ENCODE data around the gene CLPTM1L.

Gene CLPTM1L

GRCh38 chr5:1315709-1316587 lies 29.0 kb downstream of the CLPTM1L start:
- no peak overlapping the region for H3K4me3 ChIP-seq (ENCODE audit: low read depth in 1 of 2, low read length in 1 of 2)
- no peak for TF ChIP-seq CTCF (IDR thresholded peaks at IDR 0.05)
- H3K4me1 ChIP-seq (ENCODE audit: control insufficient read depth in 1 of 2, insufficient read depth in 1 of 2, low read depth in 1 of 2, low read length in 1 of 2), result peaks cover 0 to 5% of the 10 kb centered on the region in 2 experiments
- H3K27me3 ChIP-seq, result peaks cover 61% of the 10 kb centered on the region
- peaks cover 45% of the 10 kb centered on the region for H3K36me3 ChIP-seq
- no peak overlapping the region for H3K27ac ChIP-seq
- H3K9me3 ChIP-seq, result no peaks in the 10 kb centered on the region

DNA sequence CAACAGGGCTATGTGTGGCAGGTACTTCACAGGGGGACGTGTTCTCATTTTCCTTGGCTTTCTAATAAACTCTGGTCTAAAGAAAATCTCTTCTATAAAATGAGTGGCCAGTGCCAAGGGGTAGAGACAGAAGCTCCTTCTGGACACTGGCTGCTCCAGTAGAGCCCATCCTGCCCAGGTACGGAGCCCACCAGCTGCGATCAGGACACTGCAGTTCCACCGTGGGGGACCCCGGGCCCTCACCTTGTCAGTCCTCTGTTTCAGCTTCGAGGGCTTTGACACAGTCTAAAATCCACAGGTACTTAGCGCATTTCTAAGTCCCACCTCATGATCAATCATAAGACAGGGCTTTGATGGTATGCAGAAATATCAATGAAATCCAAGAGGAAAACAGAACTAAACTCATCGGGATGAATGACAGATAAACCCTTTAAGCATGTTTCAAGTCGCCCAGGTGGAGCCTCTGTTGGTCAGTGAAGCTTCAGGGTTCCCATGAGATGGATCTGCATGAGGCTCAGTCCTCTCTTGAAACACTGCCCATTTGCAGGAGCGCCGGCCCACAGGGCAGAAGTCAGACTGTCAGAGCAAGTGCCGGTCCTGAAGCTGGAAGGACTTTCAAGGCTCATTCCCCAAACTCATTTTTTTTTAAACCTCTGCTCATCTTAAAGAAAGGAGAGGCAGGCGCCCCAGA lies 29.7 kb downstream of the CLPTM1L start:
- Histone ChIP-seq H3K4me3 (ENCODE audit: low read depth in 1 of 2, low read length in 1 of 2) (no peak overlapping the region), H3K9me3 (no peaks in the 10 kb centered on the region), H3K27ac (no peak overlapping the region), H3K4me1 (ENCODE audit: control insufficient read depth in 1 of 2, insufficient read depth in 1 of 2, low read depth in 1 of 2, low read length in 1 of 2) (peaks cover 0 to 5% of the 10 kb centered on the region in 2 experiments), H3K36me3 (peaks cover 37% of the 10 kb centered on the region), H3K27me3 (peaks cover 68% of the 10 kb centered on the region)
- TF ChIP-seq CTCF (IDR thresholded peaks at IDR 0.05), result no peak

DNA sequence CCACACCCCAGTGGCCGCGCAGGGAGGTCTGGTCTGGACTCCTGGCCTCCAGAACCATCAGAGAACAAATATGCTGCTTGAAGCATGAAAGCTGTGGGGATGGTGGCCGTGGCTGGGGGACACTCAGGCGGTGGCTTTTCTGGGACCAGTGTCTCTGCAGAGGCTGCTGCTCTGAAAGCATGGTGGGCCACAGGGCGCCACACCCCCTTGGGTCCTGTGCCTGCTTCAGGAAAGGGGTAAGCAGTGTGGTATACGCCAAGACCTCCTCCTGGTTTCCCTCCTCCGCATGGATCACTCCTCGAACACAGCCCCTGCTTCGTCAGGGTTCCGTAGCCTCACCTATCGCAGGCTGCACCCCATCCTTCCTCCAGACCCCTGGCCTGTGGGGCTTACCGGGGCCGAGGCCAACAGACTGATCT lies 30.3 kb downstream of the CLPTM1L start:
- no peak for TF ChIP-seq CTCF (IDR thresholded peaks at IDR 0.05)
- H3K27me3 ChIP-seq, result peaks cover 70% of the 10 kb centered on the region
- peaks cover 31% of the 10 kb centered on the region for H3K36me3 ChIP-seq
- peaks cover 0 to 5% of the 10 kb centered on the region in 2 experiments for H3K4me1 ChIP-seq (ENCODE audit: control insufficient read depth in 1 of 2, insufficient read depth in 1 of 2, low read depth in 1 of 2, low read length in 1 of 2)
- no peaks in the 10 kb centered on the region for H3K9me3 ChIP-seq
- no peak overlapping the region for H3K27ac ChIP-seq
- no peak overlapping the region for H3K4me3 ChIP-seq (ENCODE audit: low read depth in 1 of 2, low read length in 1 of 2)

- no peak for TF ChIP-seq CTCF (IDR thresholded peaks at IDR 0.05)
- Histone ChIP-seq H3K36me3 (peaks cover 18% of the 10 kb centered on the region), H3K27ac (no peak overlapping the region), H3K4me3 (ENCODE audit: low read depth in 1 of 2, low read length in 1 of 2) (no peak overlapping the region), H3K27me3 (peaks cover 70% of the 10 kb centered on the region), H3K9me3 (no peaks in the 10 kb centered on the region), H3K4me1 (ENCODE audit: control insufficient read depth in 1 of 2, insufficient read depth in 1 of 2, low read depth in 1 of 2, low read length in 1 of 2) (peaks cover 0 to 5% of the 10 kb centered on the region in 2 experiments)
Observed at GRCh38 chr5:1312993-1313833, 31.7 kb downstream of the CLPTM1L start.

GRCh38 chr5:1312206-1312605 lies 32.7 kb downstream of the CLPTM1L start:
- H3K4me1 ChIP-seq (ENCODE audit: control insufficient read depth in 1 of 2, insufficient read depth in 1 of 2, low read depth in 1 of 2, low read length in 1 of 2), result peaks cover 0 to 5% of the 10 kb centered on the region in 2 experiments
- no peak for TF ChIP-seq CTCF (IDR thresholded peaks at IDR 0.05)
- H3K36me3 ChIP-seq, result peaks cover 8% of the 10 kb centered on the region
- H3K27ac ChIP-seq, result no peak overlapping the region
- H3K9me3 ChIP-seq, result no peaks in the 10 kb centered on the region
- H3K27me3 ChIP-seq, result peaks cover 70% of the 10 kb centered on the region
- H3K4me3 ChIP-seq (ENCODE audit: low read depth in 1 of 2, low read length in 1 of 2), result no peak overlapping the region
